Naive thymus-derived CD4-positive, alpha-beta T cell (primary cell): Measurements from ENCODE around the gene LAMC1. TPM values are rescaled to one million over a fixed set of nuclear protein-coding genes. Genes with fewer than 3 reads are reported as not detected.

Experiments
- ATAC-seq: fragments of 150-1000 bp; cut with Tn5 transposase; 2 replicates; pipeline ENCODE4 v1.10.0; 2021; ENCODE audit warnings: mild to moderate bottlenecking, moderate library complexity
- CTCF ChIA-PET: fragments of 350-600 bp; sonication (Branson Sonifier 250); formaldehyde crosslinking; loops from one replicate; lab custom pipeline; 2021; ENCODE audit warnings: antibody characterized with exemption; lab: Charles Lee
- POLR2A ChIA-PET: fragments of 350-600 bp; sonication (Branson Sonifier 250); formaldehyde crosslinking; loops from one replicate; lab custom pipeline; 2021; ENCODE audit warnings: antibody characterized with exemption, inconsistent platforms; lab: Charles Lee
- DNase-seq, 9 donors: peaks; one replicate each; pipeline versions ENCODE4 v3.0.0 to v3.0.0-alpha.2; 2020 to 2022; ENCODE audit warnings: mixed read lengths in 1 of 9
- H3K27ac ChIP-seq: one replicate; pipeline ENCODE4 v1.7.0; 2013; ENCODE audit warnings: mild to moderate bottlenecking, low read depth, low read length, moderate library complexity
- H3K27me3 ChIP-seq, 2 donors: one replicate each; pipeline ENCODE4 v1.7.0; 2013; ENCODE audit warnings: low read length in 2 of 2, mild to moderate bottlenecking in 2 of 2, moderate library complexity in 2 of 2; ENCODE audit not compliant: control insufficient read depth in 2 of 2, insufficient read depth in 2 of 2
- H3K36me3 ChIP-seq, 3 experiments: 1 replicate in 2 of 3; 2 replicates in 1 of 3; pipeline ENCODE4 v1.7.0; 2013; ENCODE audit warnings: low read length in 3 of 3, mild to moderate bottlenecking in 3 of 3, moderate library complexity in 1 of 3; ENCODE audit not compliant: insufficient read depth in 3 of 3, control insufficient read depth in 2 of 3
- H3K4me1 ChIP-seq, 2 donors: one replicate each; pipeline ENCODE4 v1.7.0; 2013; ENCODE audit warnings: low read length in 2 of 2, mild to moderate bottlenecking in 2 of 2, moderate library complexity in 1 of 2; ENCODE audit not compliant: control insufficient read depth in 2 of 2, insufficient read depth in 2 of 2
- H3K4me3 ChIP-seq: 2 replicates; pipeline ENCODE4 v1.7.0; 2013; ENCODE audit warnings: mild to moderate bottlenecking, low read length
- H3K9me3 ChIP-seq, 3 experiments: 1 replicate in 2 of 3; 2 replicates in 1 of 3; pipeline ENCODE4 v1.7.0; 2013; ENCODE audit warnings: low read length in 3 of 3; ENCODE audit not compliant: control insufficient read depth in 2 of 3
- H3K27ac Mint-ChIP-seq, 9 donors: one replicate each; pipeline ENCODE4 v1.8.0; 2020 to 2022; ENCODE audit warnings: mixed read lengths in 9 of 9, mild to moderate bottlenecking in 8 of 9, moderate library complexity in 5 of 9, inconsistent platforms in 2 of 9
- H3K27me3 Mint-ChIP-seq, 5 donors: one replicate each; pipeline ENCODE4 v1.8.0; 2021 to 2022; ENCODE audit warnings: mixed read lengths in 5 of 5, mild to moderate bottlenecking in 1 of 5
- H3K36me3 Mint-ChIP-seq, 5 donors: one replicate each; pipeline ENCODE4 v1.8.0; 2020 to 2022; ENCODE audit warnings: mixed read lengths in 5 of 5, mild to moderate bottlenecking in 3 of 5, inconsistent platforms in 1 of 5
- H3K4me1 Mint-ChIP-seq, 7 donors: one replicate each; pipeline ENCODE4 v1.8.0; 2020 to 2022; ENCODE audit warnings: mixed read lengths in 7 of 7, mild to moderate bottlenecking in 3 of 7, inconsistent platforms in 1 of 7
- H3K4me3 Mint-ChIP-seq, 10 donors: one replicate each; pipeline ENCODE4 v1.8.0; 2020 to 2022; ENCODE audit warnings: mild to moderate bottlenecking in 10 of 10, mixed read lengths in 10 of 10, moderate library complexity in 6 of 10, inconsistent platforms in 2 of 10
- H3K9me3 Mint-ChIP-seq, 11 donors: one replicate each; pipeline ENCODE4 v1.8.0; 2020 to 2022; ENCODE audit warnings: mixed read lengths in 11 of 11, mild to moderate bottlenecking in 4 of 11, inconsistent platforms in 1 of 11, moderate library complexity in 1 of 11
- intact Hi-C, 2 donors: fragments of 100-400 bp; cut with micrococcal nuclease; formaldehyde crosslinking; loops; one replicate each; pipeline ENCODE4 v1.15.1; 2023
- polyA plus RNA-seq, 2 donors: library from polyadenylated mRNA; unstranded; fragments of 300-500 nt; fragmentation: Illumina TruSeq; gene quantifications; one replicate each; pipeline ENCODE4 v1.2.3, GENCODE V29; 2021
- total RNA-seq, 6 experiments: library from RNA in 5 of 6; stranded (reverse) in 5 of 6; gene quantifications; 1 replicate in 5 of 6; 2 replicates in 1 of 6; pipeline ENCODE4 v1.2.3 and lab custom pipeline; 2021 to 2026

The LAMC1 gene
- 1 to 10 TPM in 1 of 5 experiments, under 1 TPM in 4; 0.02 to 1.3 (median 0.24) TPM for total RNA-seq
- not detected for polyA plus RNA-seq
- 1.7 reads per million, percentile 7 among the genes with 10 or more reads in this experiment for total RNA-seq (lab: John Stamatoyannopoulos, UW)

DNA sequence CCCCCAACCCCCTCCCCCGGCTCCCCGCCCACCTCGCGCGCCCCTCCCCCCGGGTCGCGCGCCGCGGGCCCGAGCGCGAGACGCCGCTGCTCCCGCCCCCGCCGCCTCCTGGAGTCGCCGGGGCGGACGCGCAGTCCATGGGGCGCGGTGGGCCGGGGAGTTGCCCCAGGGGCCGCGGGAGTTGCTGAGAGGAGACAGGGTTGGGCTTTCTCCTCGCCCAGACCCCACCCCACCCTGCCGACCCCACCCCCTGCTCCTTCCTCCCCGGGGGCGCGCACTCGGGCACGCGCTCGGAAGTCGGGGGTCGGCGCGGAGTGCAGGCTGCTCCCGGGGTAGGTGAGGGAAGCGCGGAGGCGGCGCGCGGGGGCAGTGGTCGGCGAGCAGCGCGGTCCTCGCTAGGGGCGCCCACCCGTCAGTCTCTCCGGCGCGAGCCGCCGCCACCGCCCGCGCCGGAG lies at the start of gene LAMC1:
TSS of gene LAMC1 (plus strand) at position 275 of the 455 bp plus-strand sequence. CDS start 297 bp downstream, outside the sequence.
- Mint-ChIP-seq H3K27me3 (peaks cover 70 to 80% (median 74%) of the 10 kb centered on the region in 5 donors), H3K4me3 (peak within 1 kb of the TSS; percentile 67 to 89 (median 82)), H3K36me3 (peaks cover 0 to 8% (median 0%) of the 10 kb centered on the region in 5 donors), H3K4me1 (peaks cover 12 to 21% (median 18%) of the 10 kb centered on the region in 7 donors), H3K9me3 (peaks cover 0 to 27% (median 7%) of the 10 kb centered on the region in 11 donors), H3K27ac (peak within 1 kb of the TSS in 2 of 9 donors; percentile 5 to 13)
- peaks cover 4 to 38% of the 10 kb centered on the region in 2 donors for H3K27me3 ChIP-seq
- H3K36me3 ChIP-seq: no peaks in the 10 kb centered on the region
- H3K9me3 ChIP-seq: no peaks in the 10 kb centered on the region
- ChIA-PET POLR2A (no interaction called here), CTCF (no interaction called here)
- intact Hi-C loops: no loop called here
- DNase-seq: peak in 2 of 9 donors; percentile 9 to 29
- H3K27ac ChIP-seq: no peak within 1 kb of the TSS
- H3K4me3 ChIP-seq: peak within 1 kb of the TSS; percentile 22
- H3K4me1 ChIP-seq: peaks cover 6 to 18% of the 10 kb centered on the region in 2 donors
- peak; percentile 32 for ATAC-seq

GRCh38 chr1:182974506-182975191 lies 48.6 kb upstream of the LAMC1 start:
- H3K36me3 Mint-ChIP-seq: peaks cover 0 to 3% (median 0%) of the 10 kb centered on the region in 5 donors
- intact Hi-C loops: no loop called here
- peaks cover 0 to 4% (median 0%) of the 10 kb centered on the region in 11 donors for H3K9me3 Mint-ChIP-seq
- ChIA-PET CTCF (no interaction called here), POLR2A (no interaction called here)
- ATAC-seq: no peak
- no peaks in the 10 kb centered on the region for H3K36me3 ChIP-seq
- H3K27me3 ChIP-seq: no peaks in the 10 kb centered on the region
- no peak overlapping the region for H3K4me3 ChIP-seq
- H3K27me3 Mint-ChIP-seq: peaks cover 9 to 18% (median 13%) of the 10 kb centered on the region in 5 donors
- H3K4me1 Mint-ChIP-seq: no peaks in the 10 kb centered on the region
- H3K27ac Mint-ChIP-seq: peak overlapping the region in 1 of 9 donors; percentile 6
- DNase-seq: no peak
- H3K4me1 ChIP-seq: no peaks in the 10 kb centered on the region
- H3K27ac ChIP-seq: no peak overlapping the region
- no peaks in the 10 kb centered on the region for H3K9me3 ChIP-seq
- H3K4me3 Mint-ChIP-seq: no peak overlapping the region

DNA sequence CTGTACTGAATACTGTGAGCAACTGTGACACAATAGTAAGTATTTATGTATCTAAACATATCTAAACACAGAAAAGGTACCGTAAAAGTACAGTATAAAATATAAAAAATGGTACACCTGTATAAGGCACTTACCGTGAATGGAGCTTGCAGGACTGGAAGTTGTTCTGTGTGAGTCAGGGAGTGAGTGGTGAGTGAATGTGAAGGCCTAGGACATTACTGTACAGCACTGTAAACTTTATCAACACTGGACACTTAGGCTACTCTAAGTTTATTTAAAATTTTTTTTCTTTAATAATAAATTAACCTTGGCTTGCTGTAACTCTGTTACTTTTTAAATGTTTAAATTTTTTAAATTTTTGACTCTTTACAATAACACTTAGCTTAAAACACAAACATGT lies 45.7 kb upstream of the LAMC1 start:
- peaks cover 7 to 21% (median 9%) of the 10 kb centered on the region in 5 donors for H3K27me3 Mint-ChIP-seq

GRCh38 chr1:182978151-182978853 lies 44.9 kb upstream of the LAMC1 start:
- intact Hi-C loops: no loop called here
- peaks cover 0 to 11% (median 3%) of the 10 kb centered on the region in 11 donors for H3K9me3 Mint-ChIP-seq
- POLR2A ChIA-PET: no interaction called here

More for the DNA sequence above, 45.7 kb upstream of the LAMC1 start:
- Histone ChIP-seq H3K36me3 (no peaks in the 10 kb centered on the region), H3K4me1 (no peaks in the 10 kb centered on the region), H3K9me3 (no peaks in the 10 kb centered on the region), H3K4me3 (no peak overlapping the region), H3K27ac (no peak overlapping the region), H3K27me3 (no peaks in the 10 kb centered on the region)
- H3K9me3 Mint-ChIP-seq: peaks cover 0 to 10% (median 2%) of the 10 kb centered on the region in 11 donors
- ChIA-PET CTCF (no interaction called here), POLR2A (no interaction called here)
- no peaks in the 10 kb centered on the region for H3K4me1 Mint-ChIP-seq
- intact Hi-C loops: no loop called here
- DNase-seq: no peak
- no peak overlapping the region for H3K27ac Mint-ChIP-seq
- H3K36me3 Mint-ChIP-seq: peaks cover 0 to 4% (median 0%) of the 10 kb centered on the region in 5 donors
- ATAC-seq: no peak
- H3K4me3 Mint-ChIP-seq: no peak overlapping the region

DNA sequence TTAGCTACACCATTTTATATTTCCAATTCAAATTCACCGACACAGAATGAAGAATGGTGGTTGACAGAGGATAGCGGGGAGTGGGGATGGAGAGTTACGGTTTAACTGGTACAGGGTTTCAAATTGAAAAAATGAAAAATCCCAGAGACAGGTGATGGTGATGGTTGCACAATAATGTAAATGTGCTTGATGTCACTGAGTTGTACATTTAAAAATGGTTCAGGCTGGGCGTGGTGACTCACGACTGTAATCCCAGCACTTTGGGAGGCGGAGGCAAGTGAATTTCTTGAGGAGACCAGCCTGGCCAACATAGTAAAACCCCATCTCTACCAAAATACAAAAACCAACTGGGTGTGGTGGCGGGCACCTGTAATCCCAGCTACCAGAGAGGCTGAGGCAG lies 39.1 kb upstream of the LAMC1 start:
- POLR2A ChIA-PET: no interaction called here
- Mint-ChIP-seq H3K27me3 (peaks cover 9 to 30% (median 13%) of the 10 kb centered on the region in 5 donors), H3K9me3 (peaks cover 0 to 16% (median 4%) of the 10 kb centered on the region in 11 donors), H3K36me3 (peaks cover 0 to 7% (median 0%) of the 10 kb centered on the region in 5 donors), H3K4me3 (no peak overlapping the region), H3K27ac (no peak overlapping the region), H3K4me1 (no peaks in the 10 kb centered on the region)
- CTCF ChIA-PET: no interaction called here
- Histone ChIP-seq H3K4me1 (no peaks in the 10 kb centered on the region), H3K27me3 (no peaks in the 10 kb centered on the region), H3K9me3 (no peaks in the 10 kb centered on the region), H3K36me3 (no peaks in the 10 kb centered on the region), H3K4me3 (no peak overlapping the region), H3K27ac (no peak overlapping the region)
- DNase-seq (no peak), ATAC-seq (no peak)
- intact Hi-C loops: no loop called here

More at GRCh38 chr1:182978151-182978853, 44.9 kb upstream of the LAMC1 start:
- DNase-seq (no peak), ATAC-seq (no peak)
- Histone ChIP-seq H3K36me3 (no peaks in the 10 kb centered on the region), H3K9me3 (no peaks in the 10 kb centered on the region), H3K4me3 (no peak overlapping the region), H3K27ac (no peak overlapping the region), H3K27me3 (no peaks in the 10 kb centered on the region), H3K4me1 (no peaks in the 10 kb centered on the region)
- Mint-ChIP-seq H3K27me3 (peaks cover 5 to 22% (median 7%) of the 10 kb centered on the region in 5 donors), H3K4me1 (no peaks in the 10 kb centered on the region), H3K4me3 (no peak overlapping the region), H3K36me3 (peaks cover 0 to 4% (median 0%) of the 10 kb centered on the region in 5 donors), H3K27ac (no peak overlapping the region)
- CTCF ChIA-PET: no interaction called here

- CTCF ChIA-PET: no interaction called here
- intact Hi-C loops: no loop called here
- POLR2A ChIA-PET: no interaction called here
- H3K4me3 Mint-ChIP-seq: no peak overlapping the region
- no peak for DNase-seq
- H3K36me3 ChIP-seq: no peaks in the 10 kb centered on the region
- no peak for ATAC-seq
- H3K9me3 Mint-ChIP-seq: peaks cover 0 to 13% (median 4%) of the 10 kb centered on the region in 11 donors
- no peak overlapping the region for H3K27ac ChIP-seq
- no peak overlapping the region for H3K4me3 ChIP-seq
- no peaks in the 10 kb centered on the region for H3K4me1 ChIP-seq
- no peaks in the 10 kb centered on the region for H3K4me1 Mint-ChIP-seq
- no peaks in the 10 kb centered on the region for H3K27me3 ChIP-seq
- H3K27ac Mint-ChIP-seq: no peak overlapping the region
- H3K27me3 Mint-ChIP-seq: peaks cover 9 to 26% (median 13%) of the 10 kb centered on the region in 5 donors
- peaks cover 0 to 4% (median 0%) of the 10 kb centered on the region in 5 donors for H3K36me3 Mint-ChIP-seq
- no peaks in the 10 kb centered on the region for H3K9me3 ChIP-seq
Measured at GRCh38 chr1:182984621-182985020, 38.6 kb upstream of the LAMC1 start.
